Stomach (tissue), 9 donors: ENCODE measurements around the gene ONECUT3. TPM values are rescaled to one million over a fixed set of nuclear protein-coding genes. Genes with fewer than 3 reads are reported as not detected.

Experiments
- DNase-seq, 2 donors: peaks; one replicate each; pipeline versions ENCODE4 v3.0.0 to v3.0.0-alpha.2; 2013 to 2019
- H3K27ac ChIP-seq, 5 donors: fragments of 200-600 bp in 4 of 5; sonication (generic) in 4 of 5; one replicate each; pipeline ENCODE4 v1.5.1; 2013 to 2019; ENCODE audit warnings: mild to moderate bottlenecking in 1 of 5, moderate library complexity in 1 of 5
- H3K27me3 ChIP-seq, 3 donors: fragments of 200-600 bp; sonication (generic); one replicate each; pipeline ENCODE4 v1.5.1; 2017 to 2019; ENCODE audit warnings: mixed run types in 1 of 3
- H3K36me3 ChIP-seq, 4 donors: fragments of 200-600 bp; sonication (generic); 1 replicate in 3 of 4; 2 replicates in 1 of 4; pipeline ENCODE4 v1.5.1; 2016 to 2019
- H3K4me1 ChIP-seq, 4 donors: fragments of 200-600 bp; sonication (generic); one replicate each; pipeline ENCODE4 v1.5.1; 2016 to 2019
- H3K4me3 ChIP-seq, 4 donors: fragments of 200-600 bp; sonication (generic) in 3 of 4; one replicate each; pipeline ENCODE4 v1.5.1; 2016 to 2019; ENCODE audit warnings: mild to moderate bottlenecking in 1 of 4
- H3K9me3 ChIP-seq, 4 donors: fragments of 200-600 bp; sonication (generic); one replicate each; pipeline ENCODE4 v1.5.1; 2016 to 2019
- EP300 ChIP-seq: sonication (generic); formaldehyde crosslinking; IDR thresholded peaks from one replicate; pipeline ENCODE4 v1.6.1; 2017; ENCODE audit warnings: antibody characterized with exemption
- POLR2A ChIP-seq, 4 donors: fragments of 450-650 bp; IDR thresholded peaks; one replicate each; pipeline ENCODE4 v1.6.1; 2016; ENCODE audit warnings: antibody characterized with exemption in 4 of 4, control low read depth in 2 of 4, mild to moderate bottlenecking in 1 of 4, moderate library complexity in 1 of 4
- POLR2AphosphoS5 ChIP-seq, 3 donors: sonication (generic); formaldehyde crosslinking; IDR thresholded peaks; one replicate each; pipeline ENCODE4 v1.6.1; 2016; ENCODE audit warnings: antibody characterized with exemption in 3 of 3
- WGBS, 5 donors: extraction: QIAGEN DNeasy Blood & Tissue Kit in 3 of 5; methylation state at CpG; one replicate each; pipeline versions ENCODE4 v1.1.5 to v1.1.7; 2013 to 2018; 5-methylcytosine and 5-hydroxymethylcytosine counted together
- intact Hi-C: fragments of 100-400 bp; cut with DNase I; formaldehyde crosslinking; loops from one replicate; pipeline ENCODE4 v1.15.1; 2023; ENCODE audit warnings: low total_unique reads
- polyA plus RNA-seq, 3 donors: library from polyadenylated mRNA; stranded (reverse); fragments of 200-250 nt; gene quantifications; one replicate each; pipeline ENCODE4 v1.2.3, GENCODE V29; 2013
- total RNA-seq, 5 donors: library from RNA; depleted of rRNA; stranded (reverse); fragments of >200 nt; gene quantifications; one replicate each; pipeline versions ENCODE4 v1.1.0 to v1.2.3, GENCODE V29; 2014 to 2016
- TF ChIP-seq, protein P1 (sequence below), 7 experiments: fragments of 450-650 bp in 4 of 7; fragments of 200-600 bp in 3 of 7; sonication (generic) in 3 of 7; IDR thresholded peaks; one replicate each; pipeline ENCODE4 v1.5.1; 2016 to 2019; ENCODE audit warnings: antibody characterized with exemption in 7 of 7, control low read depth in 2 of 7, mild to moderate bottlenecking in 1 of 7
- donor health status: healthy with polysubstance abuse.
- donor health status: Bipolar disorder and iron deficiency.
- donor health status: healthy.

Gene ONECUT3
- total and polyA plus RNA-seq, 8 donors, result 0.13 to 0.37 (median 0.29) TPM; not detected in 5

DNA sequence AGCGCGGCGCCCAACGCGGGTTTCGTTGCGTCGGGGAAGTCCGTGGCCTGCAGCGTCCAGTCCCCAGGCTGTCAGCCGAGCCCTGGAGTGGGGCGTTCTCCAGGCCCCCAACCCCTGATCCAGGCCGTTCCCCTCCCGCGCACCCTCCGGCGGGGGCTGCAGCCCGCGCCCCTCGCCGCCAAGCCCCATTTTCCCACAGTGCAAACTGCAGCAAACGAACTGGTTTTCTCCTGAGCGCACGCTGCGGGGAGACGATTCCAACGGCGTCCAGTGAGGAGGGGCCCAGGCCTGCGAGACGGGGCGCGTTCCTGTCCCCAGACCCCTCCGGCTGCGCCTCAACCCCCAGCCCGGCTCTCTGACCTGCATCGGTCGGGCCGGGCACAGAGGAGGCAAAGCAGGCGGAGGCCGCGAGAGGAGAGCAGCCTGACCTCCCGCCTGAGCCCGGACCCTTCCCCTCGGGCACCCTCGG is 4.4 kb upstream of the ONECUT3 start:
- no peak for TF ChIP-seq EP300
- TF ChIP-seq, protein P1, sequence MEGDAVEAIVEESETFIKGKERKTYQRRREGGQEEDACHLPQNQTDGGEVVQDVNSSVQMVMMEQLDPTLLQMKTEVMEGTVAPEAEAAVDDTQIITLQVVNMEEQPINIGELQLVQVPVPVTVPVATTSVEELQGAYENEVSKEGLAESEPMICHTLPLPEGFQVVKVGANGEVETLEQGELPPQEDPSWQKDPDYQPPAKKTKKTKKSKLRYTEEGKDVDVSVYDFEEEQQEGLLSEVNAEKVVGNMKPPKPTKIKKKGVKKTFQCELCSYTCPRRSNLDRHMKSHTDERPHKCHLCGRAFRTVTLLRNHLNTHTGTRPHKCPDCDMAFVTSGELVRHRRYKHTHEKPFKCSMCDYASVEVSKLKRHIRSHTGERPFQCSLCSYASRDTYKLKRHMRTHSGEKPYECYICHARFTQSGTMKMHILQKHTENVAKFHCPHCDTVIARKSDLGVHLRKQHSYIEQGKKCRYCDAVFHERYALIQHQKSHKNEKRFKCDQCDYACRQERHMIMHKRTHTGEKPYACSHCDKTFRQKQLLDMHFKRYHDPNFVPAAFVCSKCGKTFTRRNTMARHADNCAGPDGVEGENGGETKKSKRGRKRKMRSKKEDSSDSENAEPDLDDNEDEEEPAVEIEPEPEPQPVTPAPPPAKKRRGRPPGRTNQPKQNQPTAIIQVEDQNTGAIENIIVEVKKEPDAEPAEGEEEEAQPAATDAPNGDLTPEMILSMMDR (IDR thresholded peaks at IDR 0.05), result no peak
- H3K4me1 ChIP-seq, result peaks cover 42 to 62% (median 47%) of the 10 kb centered on the region in 4 donors
- intact Hi-C loops, result no loop called here
- WGBS, 5 donors, result 2 to 13% (median 4%) methylated on average over 3 to 45 of the region's 45 CpGs
- peak overlapping the region; percentile 20 to 42 (median 27) for H3K4me3 ChIP-seq
- no peaks in the 10 kb centered on the region for H3K9me3 ChIP-seq
- DNase-seq, result no peak
- H3K36me3 ChIP-seq, result no peaks in the 10 kb centered on the region
- H3K27ac ChIP-seq, result peak overlapping the region in 4 of 5 donors; percentile 57 to 83 (median 74)
- peaks cover 57 to 99% (median 94%) of the 10 kb centered on the region in 3 donors for H3K27me3 ChIP-seq

DNA sequence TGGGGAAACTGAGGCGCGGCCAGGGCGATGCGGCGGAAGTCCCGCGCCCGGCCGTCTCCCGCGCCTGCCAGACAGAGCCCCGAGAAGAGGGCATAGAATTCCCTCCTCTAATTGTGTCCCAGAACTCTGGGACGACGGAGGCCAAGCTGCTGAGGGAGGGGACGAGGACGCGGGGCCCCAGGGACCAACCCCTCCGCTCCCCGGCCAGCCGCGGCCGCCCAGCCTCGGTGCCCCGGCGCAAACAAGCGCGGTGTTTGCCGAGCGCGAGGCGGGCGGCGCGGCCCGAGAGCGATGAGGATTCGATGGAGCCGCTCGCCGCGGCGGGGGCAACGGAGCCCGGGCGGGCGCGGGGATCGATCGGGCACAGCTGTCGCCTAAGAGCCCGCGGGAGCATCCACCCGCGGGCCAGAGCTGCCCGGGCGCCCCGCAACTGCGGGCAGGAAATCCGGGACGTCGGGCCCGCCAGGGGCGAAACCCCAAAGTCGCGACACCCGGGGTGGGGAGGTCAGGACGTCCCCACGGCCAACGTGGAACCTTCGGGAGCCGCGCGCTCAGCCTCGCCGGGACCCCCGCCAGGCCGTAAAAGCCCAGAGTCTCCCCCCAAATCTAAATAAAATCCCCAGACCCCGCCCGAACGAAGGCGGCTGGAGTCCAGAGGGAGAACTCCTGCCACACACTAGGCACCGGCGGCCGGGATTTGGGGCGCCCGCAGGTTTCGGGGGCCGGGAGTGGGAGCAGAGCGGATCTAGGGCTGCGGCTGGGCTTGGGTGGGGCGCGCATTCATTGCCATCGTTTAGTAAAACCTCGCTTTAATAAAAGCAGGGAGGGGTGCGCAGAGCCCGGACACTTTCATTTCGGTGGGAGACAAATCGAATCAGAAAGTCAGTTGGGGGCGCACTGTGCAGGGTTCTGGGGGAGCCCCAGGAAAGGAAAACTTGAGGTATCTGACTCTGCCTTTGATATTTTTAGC is 3.6 kb upstream of the ONECUT3 start:
- no peak for DNase-seq
- Histone ChIP-seq H3K4me3 (peak overlapping the region; percentile 14 to 42 (median 27)), H3K4me1 (peaks cover 42 to 65% (median 49%) of the 10 kb centered on the region in 4 donors), H3K27me3 (peaks cover 58 to 97% (median 88%) of the 10 kb centered on the region in 3 donors), H3K27ac (peak overlapping the region in 2 of 5 donors; percentile 83), H3K9me3 (no peaks in the 10 kb centered on the region), H3K36me3 (no peaks in the 10 kb centered on the region)
- WGBS, 5 donors, result 1 to 4% (median 2%) methylated on average over 46 to 99 of the region's 99 CpGs
- TF ChIP-seq, protein P1 (IDR thresholded peaks at IDR 0.05), result no peak
- TF ChIP-seq POLR2A (IDR thresholded peaks at IDR 0.05) (no peak), POLR2AphosphoS5 (IDR thresholded peaks at IDR 0.05) (no peak), EP300 (no peak)
- intact Hi-C loops, result no loop called here

DNA sequence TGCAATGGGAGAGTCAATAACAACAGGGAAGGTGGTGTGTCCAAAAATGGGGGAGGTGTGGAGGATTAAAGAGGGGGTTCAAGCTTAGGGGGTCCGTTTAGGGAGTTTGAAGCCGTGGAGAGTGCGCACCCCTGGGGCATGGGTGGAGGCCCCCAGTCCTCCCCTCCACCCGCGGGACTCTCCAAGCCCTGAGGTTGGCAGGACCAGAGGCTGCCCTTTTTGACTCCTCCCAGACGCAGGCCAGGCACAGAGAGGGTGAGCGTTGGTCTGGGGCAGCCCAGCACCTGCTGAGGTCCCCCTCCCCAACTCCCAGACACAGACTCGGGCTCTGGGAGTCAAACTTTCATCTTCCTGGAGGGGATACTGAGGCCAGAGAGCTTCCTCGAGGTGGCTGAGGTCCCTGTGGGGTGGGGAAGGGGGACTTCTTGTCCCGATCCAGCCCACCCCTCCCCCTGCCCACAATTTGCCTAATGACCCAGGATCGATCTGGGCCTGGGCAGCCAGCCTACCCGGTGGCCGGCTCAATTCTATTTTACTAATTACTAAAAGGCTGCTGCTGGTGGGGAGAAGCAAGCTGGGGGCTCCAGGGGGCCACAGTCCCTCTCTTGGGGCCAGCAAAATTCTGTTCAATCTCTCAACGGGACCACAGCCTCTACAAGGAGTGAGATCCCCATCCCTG is 2.8 kb upstream of the ONECUT3 start:
- peaks cover 36 to 65% (median 50%) of the 10 kb centered on the region in 4 donors for H3K4me1 ChIP-seq
- no peaks in the 10 kb centered on the region for H3K36me3 ChIP-seq
- no peaks in the 10 kb centered on the region for H3K9me3 ChIP-seq
- intact Hi-C loops, result no loop called here
- no peak for DNase-seq
- H3K4me3 ChIP-seq, result peak overlapping the region in 2 of 4 donors; percentile 32 to 42
- TF ChIP-seq, protein P1 (IDR thresholded peaks at IDR 0.05), result no peak
- TF ChIP-seq POLR2AphosphoS5 (IDR thresholded peaks at IDR 0.05), result no peak
- no peak overlapping the region for H3K27ac ChIP-seq
- WGBS, 5 donors, result 2 to 14% (median 8%) methylated on average over 10 to 14 of the region's 14 CpGs
- H3K27me3 ChIP-seq, result peaks cover 58 to 97% (median 88%) of the 10 kb centered on the region in 3 donors

DNA sequence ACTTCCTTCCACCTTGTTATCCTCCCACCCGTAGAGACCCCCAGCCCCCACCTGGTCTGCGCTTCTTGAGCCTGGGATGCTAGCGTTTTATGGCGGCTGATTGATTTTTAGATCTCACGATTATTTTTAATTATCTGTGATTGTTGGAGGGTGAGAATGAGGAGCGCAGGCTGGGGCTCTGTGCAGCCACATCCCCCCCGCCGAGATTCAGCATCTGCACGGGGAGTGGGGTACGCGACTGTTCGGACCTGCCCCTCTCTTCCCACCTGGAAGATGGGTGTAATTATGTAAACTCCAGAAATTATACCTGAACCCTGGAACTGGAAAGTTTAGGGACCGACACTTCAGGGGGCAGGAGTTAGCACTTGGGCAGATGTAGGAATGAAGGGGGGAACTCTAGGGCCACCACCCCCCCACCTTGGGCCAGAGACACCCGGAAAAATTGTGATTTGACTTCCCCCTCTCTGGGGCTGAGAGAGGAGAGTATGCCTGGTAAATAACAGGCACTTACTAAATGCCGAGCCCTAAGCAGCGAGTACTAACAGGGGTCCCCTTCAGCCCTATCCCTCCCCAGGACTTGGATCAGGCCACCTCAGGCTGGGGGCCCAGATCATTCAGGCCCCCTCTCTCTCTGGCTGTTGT is 1.8 kb upstream of the ONECUT3 start:
- 13 to 30% (median 18%) methylated on average over 15 to 16 of the region's 16 CpGs for WGBS, 5 donors
- DNase-seq, result no peak
- intact Hi-C loops, result no loop called here
- Histone ChIP-seq H3K4me3 (no peak overlapping the region), H3K27ac (no peak overlapping the region), H3K4me1 (peaks cover 32 to 68% (median 58%) of the 10 kb centered on the region in 4 donors), H3K9me3 (no peaks in the 10 kb centered on the region), H3K27me3 (peaks cover 61 to 97% (median 89%) of the 10 kb centered on the region in 3 donors), H3K36me3 (no peaks in the 10 kb centered on the region)
- TF ChIP-seq, protein P1 (IDR thresholded peaks at IDR 0.05), result no peak
- TF ChIP-seq POLR2A (IDR thresholded peaks at IDR 0.05) (no peak), POLR2AphosphoS5 (IDR thresholded peaks at IDR 0.05) (no peak)
